Stimulated activated CD4-positive, alpha-beta T cell treated with anti-CD3 and anti-CD28 coated beads, TNF-alpha, amount 100 ng/mL, for 1 hour (primary cell): Measurements from ENCODE around the gene ATP6V0D1.
"Not testable (repeated sequence)": the region's sequence is repeated elsewhere in the genome, so short reads cannot be mapped to it uniquely, and the experiment has no call there.

Experiments used
- DNase-seq, 3 donors: peaks; one replicate each; pipeline ENCODE4 v3.0.0-alpha.2; 2020; ENCODE audit warnings: low read depth in 3 of 3, low spot score in 1 of 3

ATP6V0D1 gene

GRCh38 chr16:67504031-67505021 lies 23.4 kb upstream of the ATP6V0D1 start:
- no peak for DNase-seq

- DNase-seq = no peak
Measured at GRCh38 chr16:67499106-67499505, 18.1 kb upstream of the ATP6V0D1 start.

GRCh38 chr16:67490335-67491096 lies 9.6 kb upstream of the ATP6V0D1 start:
- no peak for DNase-seq

GRCh38 chr16:67489401-67490083 lies 8.6 kb upstream of the ATP6V0D1 start:
- DNase-seq = no peak

GRCh38 chr16:67487561-67487960 lies 6.6 kb upstream of the ATP6V0D1 start:
- not testable (repeated sequence) for DNase-seq

GRCh38 chr16:67486805-67487204 lies 5.8 kb upstream of the ATP6V0D1 start:
- DNase-seq = no peak

- DNase-seq = no peak
Measured at GRCh38 chr16:67483731-67484525, 3.0 kb upstream of the ATP6V0D1 start.

GRCh38 chr16:67483150-67483549 lies 2.2 kb upstream of the ATP6V0D1 start, which contains the start of gene AGRP:
TSS of gene AGRP (minus strand) at chr16:67483547. CDS start at chr16:67483398, 149 bp downstream.
- no peak for DNase-seq

GRCh38 chr16:67482233-67482924 lies 1.4 kb upstream of the ATP6V0D1 start:
- DNase-seq = no peak

GRCh38 chr16:67481561-67482232 lies 740 bp upstream of the ATP6V0D1 start:
- peak in 1 of 3 donors; percentile 31 for DNase-seq

GRCh38 chr16:67477960-67478554 lies 2.9 kb downstream of the ATP6V0D1 start:
- no peak for DNase-seq

- DNase-seq = no peak
Measured at GRCh38 chr16:67474551-67475455, 6.2 kb downstream of the ATP6V0D1 start.

- DNase-seq = no peak
Measured at GRCh38 chr16:67471758-67472384, 9.1 kb downstream of the ATP6V0D1 start.

GRCh38 chr16:67470359-67470758 lies 10.6 kb downstream of the ATP6V0D1 start:
- no peak for DNase-seq

GRCh38 chr16:67468731-67469130 lies 12.2 kb downstream of the ATP6V0D1 start:
- DNase-seq = no peak

- DNase-seq = no peak
Measured at GRCh38 chr16:67466581-67466980, 14.4 kb downstream of the ATP6V0D1 start.

- DNase-seq = no peak
Measured at GRCh38 chr16:67464565-67464964, 16.4 kb downstream of the ATP6V0D1 start.
